ENCODE data around the gene SIPA1L3.

Gene SIPA1L3

DNA sequence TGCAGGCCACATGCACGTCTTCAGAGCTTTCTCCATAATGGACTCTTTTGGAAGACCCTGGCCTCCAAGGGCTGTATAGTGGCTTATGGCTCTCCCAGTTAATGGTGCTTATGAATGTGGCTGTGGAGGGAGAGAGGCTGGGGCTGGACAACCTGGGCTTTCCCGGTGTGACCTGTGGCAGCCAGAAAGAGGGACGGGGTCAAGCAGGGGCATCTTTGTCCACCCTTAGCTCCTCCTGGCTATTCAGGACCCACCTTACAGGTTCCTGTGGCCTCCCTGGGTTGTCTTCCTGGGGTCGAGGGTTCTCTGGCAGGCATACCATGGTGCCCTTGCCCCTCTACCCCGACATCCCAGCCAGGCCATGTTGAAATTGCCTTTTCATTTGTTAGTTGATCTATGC lies 75.6 kb downstream of the SIPA1L3 start:
- H2AFZ ChIP-seq (ENCODE audit: low read length): no peak overlapping the region
- no peak overlapping the region for H2BK120ac ChIP-seq (ENCODE audit: low read depth, low read length)
- DNase-seq (ENCODE audit: low spot score): no peak
- no CpG with 5 or more reads among the region's 5 CpGs for WGBS, 2 donors (ENCODE audit: extremely low coverage in 2 of 2, insufficient read length in 2 of 2, insufficient replicate concordance in 1 of 2)
- H2AK5ac ChIP-seq (ENCODE audit: low read depth, low read length): no peak overlapping the region
- H2BK5ac ChIP-seq (ENCODE audit: low read length): no peak overlapping the region
- no peak overlapping the region for H2BK15ac ChIP-seq (ENCODE audit: low read length)
- no peaks in the 10 kb centered on the region for H3K79me1 ChIP-seq (ENCODE audit: low read depth, low read length)
- H3K4me1 ChIP-seq (ENCODE audit: control insufficient read depth in 2 of 2, insufficient read depth in 1 of 2, low read depth in 1 of 2, low read length in 2 of 2): peaks cover 13 to 14% of the 10 kb centered on the region in 2 donors
- H2BK12ac ChIP-seq (ENCODE audit: low read length): no peak overlapping the region
- no peak overlapping the region for H4K91ac ChIP-seq (ENCODE audit: low read depth, low read length, poor library complexity)
- no peak overlapping the region for H3K14ac ChIP-seq (ENCODE audit: low read length)
- H3K4me3 ChIP-seq (ENCODE audit: low read length in 2 of 2): no peak overlapping the region
- H3K9me3 ChIP-seq (replicated peaks in 1 of 2; ENCODE audit: control insufficient read depth in 2 of 2, insufficient read depth in 1 of 2, low read depth in 1 of 2, low read length in 2 of 2): no peaks in the 10 kb centered on the region
- H3K36me3 ChIP-seq (replicated peaks in 1 of 2; ENCODE audit: control insufficient read depth in 2 of 2, insufficient read depth in 2 of 2, low read length in 2 of 2): no peaks in the 10 kb centered on the region
- no peak overlapping the region for H3K4ac ChIP-seq (ENCODE audit: low read length)
- no peak overlapping the region for H3K23ac ChIP-seq (ENCODE audit: low read depth, low read length, poor library complexity)
- H3K27me3 ChIP-seq (ENCODE audit: control insufficient read depth in 3 of 3, insufficient read depth in 3 of 3, low read depth in 1 of 3, low read length in 3 of 3): no peaks in the 10 kb centered on the region
- H3K18ac ChIP-seq (ENCODE audit: low read length): no peak overlapping the region
- H3K9ac ChIP-seq (ENCODE audit: low read depth, low read length, poor library complexity): no peak overlapping the region
- no peak overlapping the region for H4K8ac ChIP-seq (ENCODE audit: low read depth, low read length)
- H3K27ac ChIP-seq (replicated peaks; ENCODE audit: low read length): no peak overlapping the region
- no peak overlapping the region for H3K4me2 ChIP-seq (ENCODE audit: insufficient read depth, low read length, poor library complexity, severe bottlenecking)

DNA sequence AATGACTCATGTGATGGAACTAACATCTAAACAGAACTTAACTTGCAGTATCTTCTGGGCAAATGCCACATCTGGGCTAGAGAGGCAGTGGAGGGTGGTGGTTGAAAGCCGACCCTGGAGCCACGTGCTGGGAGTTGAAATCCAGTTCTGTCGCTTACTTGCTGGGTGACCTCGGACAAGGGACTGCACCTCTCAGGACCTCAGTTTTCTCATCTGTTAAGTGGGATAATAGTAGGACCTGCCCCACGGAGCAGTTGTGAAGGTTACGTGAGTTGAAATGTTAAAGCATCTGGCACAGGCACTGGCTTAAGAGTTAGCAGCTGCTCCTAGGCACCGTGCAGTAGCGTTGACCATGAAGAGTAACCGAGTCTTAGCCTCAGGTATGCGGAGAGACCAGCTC lies 76.1 kb downstream of the SIPA1L3 start:
- Histone ChIP-seq H3K4ac (ENCODE audit: low read length) (no peak overlapping the region), H3K4me3 (ENCODE audit: low read length in 2 of 2) (no peak overlapping the region), H2BK12ac (ENCODE audit: low read length) (no peak overlapping the region)

DNA sequence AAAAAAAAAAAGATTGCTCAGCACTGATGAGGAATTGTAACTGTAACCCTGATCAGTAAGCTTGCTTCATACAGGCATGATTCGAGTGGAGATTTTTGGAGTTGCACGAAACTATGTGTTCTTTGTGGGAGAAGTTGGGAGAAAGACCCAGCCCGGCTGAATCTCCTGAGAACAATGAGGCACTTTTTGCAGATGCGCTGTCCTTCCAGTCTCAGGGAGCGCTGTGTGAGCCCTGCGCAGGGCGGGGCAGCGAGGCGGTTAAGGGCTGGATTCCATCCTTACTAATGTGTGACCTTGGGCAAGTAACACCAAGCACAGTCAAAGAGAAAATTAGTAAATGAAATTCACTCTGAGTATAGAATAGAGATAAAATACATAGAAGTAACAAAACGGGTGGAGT lies 76.9 kb downstream of the SIPA1L3 start:
- Histone ChIP-seq H3K9me3 (replicated peaks in 1 of 2; ENCODE audit: control insufficient read depth in 2 of 2, insufficient read depth in 1 of 2, low read depth in 1 of 2, low read length in 2 of 2) (no peaks in the 10 kb centered on the region), H2BK15ac (ENCODE audit: low read length) (no peak overlapping the region), H2BK5ac (ENCODE audit: low read length) (no peak overlapping the region), H3K36me3 (replicated peaks in 1 of 2; ENCODE audit: control insufficient read depth in 2 of 2, insufficient read depth in 2 of 2, low read length in 2 of 2) (no peaks in the 10 kb centered on the region), H3K18ac (ENCODE audit: low read length) (no peak overlapping the region), H4K8ac (ENCODE audit: low read depth, low read length) (no peak overlapping the region), H3K4me2 (ENCODE audit: insufficient read depth, low read length, poor library complexity, severe bottlenecking) (no peak overlapping the region), H3K27ac (replicated peaks; ENCODE audit: low read length) (no peak overlapping the region), H3K27me3 (ENCODE audit: control insufficient read depth in 3 of 3, insufficient read depth in 3 of 3, low read depth in 1 of 3, low read length in 3 of 3) (no peaks in the 10 kb centered on the region), H2AK5ac (ENCODE audit: low read depth, low read length) (no peak overlapping the region), H2BK12ac (ENCODE audit: low read length) (no peak overlapping the region), H3K4me1 (ENCODE audit: control insufficient read depth in 2 of 2, insufficient read depth in 1 of 2, low read depth in 1 of 2, low read length in 2 of 2) (peaks cover 11% of the 10 kb centered on the region in 2 donors), H3K4me3 (ENCODE audit: low read length in 2 of 2) (no peak overlapping the region), H4K91ac (ENCODE audit: low read depth, low read length, poor library complexity) (no peak overlapping the region), H2BK120ac (ENCODE audit: low read depth, low read length) (no peak overlapping the region), H2AFZ (ENCODE audit: low read length) (no peak overlapping the region), H3K9ac (ENCODE audit: low read depth, low read length, poor library complexity) (no peak overlapping the region), H3K23ac (ENCODE audit: low read depth, low read length, poor library complexity) (no peak overlapping the region), H3K14ac (ENCODE audit: low read length) (no peak overlapping the region), H3K4ac (ENCODE audit: low read length) (no peak overlapping the region), H3K79me1 (ENCODE audit: low read depth, low read length) (no peaks in the 10 kb centered on the region)
- no CpG with 5 or more reads among the region's 10 CpGs for WGBS, 2 donors (ENCODE audit: extremely low coverage in 2 of 2, insufficient read length in 2 of 2, insufficient replicate concordance in 1 of 2)
- no peak for DNase-seq (ENCODE audit: low spot score)

More for the DNA sequence above, 76.1 kb downstream of the SIPA1L3 start:
- Histone ChIP-seq H2AK5ac (ENCODE audit: low read depth, low read length) (no peak overlapping the region), H3K18ac (ENCODE audit: low read length) (no peak overlapping the region), H4K8ac (ENCODE audit: low read depth, low read length) (no peak overlapping the region), H4K91ac (ENCODE audit: low read depth, low read length, poor library complexity) (no peak overlapping the region), H2BK5ac (ENCODE audit: low read length) (no peak overlapping the region), H3K4me1 (ENCODE audit: control insufficient read depth in 2 of 2, insufficient read depth in 1 of 2, low read depth in 1 of 2, low read length in 2 of 2) (peaks cover 10 to 11% of the 10 kb centered on the region in 2 donors), H3K27me3 (ENCODE audit: control insufficient read depth in 3 of 3, insufficient read depth in 3 of 3, low read depth in 1 of 3, low read length in 3 of 3) (no peaks in the 10 kb centered on the region), H3K9ac (ENCODE audit: low read depth, low read length, poor library complexity) (no peak overlapping the region), H3K4me2 (ENCODE audit: insufficient read depth, low read length, poor library complexity, severe bottlenecking) (no peak overlapping the region), H3K23ac (ENCODE audit: low read depth, low read length, poor library complexity) (no peak overlapping the region), H2BK120ac (ENCODE audit: low read depth, low read length) (no peak overlapping the region), H3K9me3 (replicated peaks in 1 of 2; ENCODE audit: control insufficient read depth in 2 of 2, insufficient read depth in 1 of 2, low read depth in 1 of 2, low read length in 2 of 2) (no peaks in the 10 kb centered on the region), H2AFZ (ENCODE audit: low read length) (no peak overlapping the region), H3K36me3 (replicated peaks in 1 of 2; ENCODE audit: control insufficient read depth in 2 of 2, insufficient read depth in 2 of 2, low read length in 2 of 2) (no peaks in the 10 kb centered on the region), H2BK15ac (ENCODE audit: low read length) (no peak overlapping the region), H3K27ac (replicated peaks; ENCODE audit: low read length) (no peak overlapping the region), H3K14ac (ENCODE audit: low read length) (no peak overlapping the region), H3K79me1 (ENCODE audit: low read depth, low read length) (no peaks in the 10 kb centered on the region)
- WGBS, 2 donors (ENCODE audit: extremely low coverage in 2 of 2, insufficient read length in 2 of 2, insufficient replicate concordance in 1 of 2): no CpG with 5 or more reads among the region's 10 CpGs
- DNase-seq (ENCODE audit: low spot score): no peak

- Histone ChIP-seq H3K4me3 (ENCODE audit: low read length in 2 of 2) (no peak overlapping the region), H3K79me1 (ENCODE audit: low read depth, low read length) (peaks cover 4% of the 10 kb centered on the region), H2BK120ac (ENCODE audit: low read depth, low read length) (no peak overlapping the region), H3K14ac (ENCODE audit: low read length) (no peak overlapping the region), H3K9me3 (replicated peaks in 1 of 2; ENCODE audit: control insufficient read depth in 2 of 2, insufficient read depth in 1 of 2, low read depth in 1 of 2, low read length in 2 of 2) (no peaks in the 10 kb centered on the region), H3K4me2 (ENCODE audit: insufficient read depth, low read length, poor library complexity, severe bottlenecking) (no peak overlapping the region), H3K23ac (ENCODE audit: low read depth, low read length, poor library complexity) (no peak overlapping the region), H3K4me1 (ENCODE audit: control insufficient read depth in 2 of 2, insufficient read depth in 1 of 2, low read depth in 1 of 2, low read length in 2 of 2) (peaks cover 10 to 19% of the 10 kb centered on the region in 2 donors), H2AFZ (ENCODE audit: low read length) (no peak overlapping the region), H4K91ac (ENCODE audit: low read depth, low read length, poor library complexity) (no peak overlapping the region), H2BK12ac (ENCODE audit: low read length) (no peak overlapping the region), H3K27me3 (ENCODE audit: control insufficient read depth in 3 of 3, insufficient read depth in 3 of 3, low read depth in 1 of 3, low read length in 3 of 3) (no peaks in the 10 kb centered on the region), H3K9ac (ENCODE audit: low read depth, low read length, poor library complexity) (no peak overlapping the region), H2AK5ac (ENCODE audit: low read depth, low read length) (peak overlapping the region; percentile 53), H3K36me3 (replicated peaks in 1 of 2; ENCODE audit: control insufficient read depth in 2 of 2, insufficient read depth in 2 of 2, low read length in 2 of 2) (no peaks in the 10 kb centered on the region), H3K18ac (ENCODE audit: low read length) (peak overlapping the region; percentile 55), H3K4ac (ENCODE audit: low read length) (no peak overlapping the region), H3K27ac (replicated peaks; ENCODE audit: low read length) (no peak overlapping the region), H2BK5ac (ENCODE audit: low read length) (no peak overlapping the region), H2BK15ac (ENCODE audit: low read length) (no peak overlapping the region), H4K8ac (ENCODE audit: low read depth, low read length) (no peak overlapping the region)
- DNase-seq (ENCODE audit: low spot score): no peak
- WGBS, 2 donors (ENCODE audit: extremely low coverage in 2 of 2, insufficient read length in 2 of 2, insufficient replicate concordance in 1 of 2): no CpG with 5 or more reads among the region's 10 CpGs
Measured at GRCh38 chr19:37986048-37986750, 79.2 kb downstream of the SIPA1L3 start.

Measured in neuronal stem cell (in vitro differentiated cells).